ENCODE measurements around the gene ZNF683. TPM values are rescaled to one million over a fixed set of nuclear protein-coding genes. Genes with fewer than 3 reads are reported as not detected.

ZNF683 gene
- total and polyA plus RNA-seq, 9 of the 15 experiments (the other 6 are each of a cell fraction or from before 2014, with no cell fraction given) = not detected

- TF ChIP-seq MECOM (CRISPR knock-in tag; IDR thresholded peaks at IDR 0.05) = peak; percentile 91
- no peak for TF ChIP-seq ZNF324 (CRISPR knock-in tag; IDR thresholded peaks at IDR 0.05)
- 0 out of 2 replicates have a peak, but pooled peaks have one; percentile 9 for TF ChIP-seq ZNF583 (CRISPR knock-in tag; IDR thresholded peaks at IDR 0.05)
- no peak for TF ChIP-seq RFX5 (IDR thresholded peaks at IDR 0.05; ENCODE audit: low read depth, low read length)
- TF ChIP-seq STAG1 (CRISPR knock-in tag; IDR thresholded peaks at IDR 0.05; ENCODE audit: borderline replicate concordance) = no peak
- TF ChIP-seq CREB3L1 (IDR thresholded peaks at IDR 0.05; ENCODE audit: borderline replicate concordance, low read depth) = peak; percentile 79
- TF ChIP-seq ZNF384 (IDR thresholded peaks at IDR 0.05; ENCODE audit: low read depth, low read length) = peak; percentile 59; the same call in 1 of the 2 replicates
- TF ChIP-seq ZNF318 (IDR thresholded peaks at IDR 0.05; ENCODE audit: borderline replicate concordance in 1 of 2, low read depth in 1 of 2) = peak in 1 of 2 experiments; percentile 99; a peak in 2 of 4 replicates
- TF ChIP-seq ZEB2 (IDR thresholded peaks at IDR 0.05) = peak; percentile 91
- no peak for TF ChIP-seq SMC3 (conservative IDR thresholded peaks at IDR 0.05; ENCODE audit: insufficient read depth, low read depth, low read length)
- no peak for TF ChIP-seq ZNF280B (CRISPR knock-in tag; IDR thresholded peaks at IDR 0.05)
- peak; percentile 29; the same call in 1 of the 2 replicates for TF ChIP-seq MAFK (IDR thresholded peaks at IDR 0.05; ENCODE audit: low read length)
- peak in 1 of 2 experiments; percentile 88; a peak in 2 of 4 replicates for TF ChIP-seq FOXA3 (CRISPR knock-in tag; conservative IDR thresholded peaks at IDR 0.05 in 1 of 2, IDR thresholded peaks at IDR 0.05 in 1 of 2)
- TF ChIP-seq FOXK1 (CRISPR knock-in tag; IDR thresholded peaks at IDR 0.05; ENCODE audit: borderline replicate concordance) = peak; percentile 55; the same call in 1 of the 2 replicates
- peak; percentile 80 for TF ChIP-seq ZFP36 (IDR thresholded peaks at IDR 0.05; ENCODE audit: low read depth, low read length, partially characterized antibody)
Observed at GRCh38 chr1:26378088-26378878, 5.7 kb upstream of the ZNF683 start (continued).
